Osteoblast (primary cell): ENCODE measurements around the gene AIP. TPM values are rescaled to one million over a fixed set of nuclear protein-coding genes. Genes with fewer than 3 reads are reported as not detected.

Source experiments
- DNase-seq: peaks from one replicate; pipeline ENCODE4 v3.0.0; 2011; ENCODE audit warnings: low spot score, mixed read lengths; ENCODE audit not compliant: insufficient read length; ENCODE audit errors: missing footprints
- H2AFZ ChIP-seq: 2 replicates; pipeline ENCODE4 v1.6.0; 2011; ENCODE audit warnings: mild to moderate bottlenecking, low read length
- H3K27ac ChIP-seq: 2 replicates; pipeline ENCODE4 v1.5.1; 2011; ENCODE audit warnings: mild to moderate bottlenecking, low read depth, low read length, moderate library complexity
- H3K27me3 ChIP-seq: 2 replicates; pipeline ENCODE4 v1.6.0; 2012; ENCODE audit warnings: mild to moderate bottlenecking, control low read depth, inconsistent platforms, low read length, moderate library complexity; ENCODE audit not compliant: insufficient read depth
- H3K36me3 ChIP-seq: 2 replicates; pipeline ENCODE4 v1.5.1; 2011; ENCODE audit warnings: mild to moderate bottlenecking, low read length, control low read depth, moderate library complexity; ENCODE audit not compliant: insufficient read depth
- H3K4me1 ChIP-seq: 2 replicates; pipeline ENCODE4 v1.5.1; 2011; ENCODE audit warnings: mild to moderate bottlenecking, low read length, control low read depth, moderate library complexity; ENCODE audit not compliant: insufficient read depth
- H3K4me2 ChIP-seq: 2 replicates; pipeline ENCODE4 v1.6.0; 2011; ENCODE audit warnings: mild to moderate bottlenecking, low read length; ENCODE audit not compliant: insufficient read depth
- H3K4me3 ChIP-seq: fragments of 200-600 bp; sonication (generic); 3 replicates; pipeline ENCODE4 v1.5.1; 2012; ENCODE audit warnings: mild to moderate bottlenecking, low read length, inconsistent platforms; ENCODE audit not compliant: insufficient read depth
- H3K79me2 ChIP-seq: 2 replicates; pipeline ENCODE4 v1.6.0; 2012; ENCODE audit warnings: mild to moderate bottlenecking, low read length, control low read depth, inconsistent platforms; ENCODE audit not compliant: insufficient read depth
- H3K9me3 ChIP-seq: 2 replicates; pipeline ENCODE4 v1.5.1; 2011; ENCODE audit warnings: low read depth, low read length, control low read depth
- H4K20me1 ChIP-seq: 2 replicates; pipeline ENCODE4 v1.6.0; 2012; ENCODE audit warnings: mild to moderate bottlenecking, low read length, control low read depth; ENCODE audit not compliant: insufficient read depth
- total RNA-seq: library from RNA; depleted of rRNA; stranded (reverse); fragments of >200 nt; gene quantifications from 2 replicates; pipeline ENCODE4 v1.2.3, GENCODE V29; 2012
- TF ChIP-seq, protein P1 (sequence below): IDR thresholded peaks from 2 replicates; pipeline ENCODE4 v1.5.1; 2011; ENCODE audit warnings: mild to moderate bottlenecking, low read depth, low read length, moderate library complexity; ENCODE audit errors: extremely low read depth

Gene AIP
- total RNA-seq, 1 donor: 71.3 TPM

DNA sequence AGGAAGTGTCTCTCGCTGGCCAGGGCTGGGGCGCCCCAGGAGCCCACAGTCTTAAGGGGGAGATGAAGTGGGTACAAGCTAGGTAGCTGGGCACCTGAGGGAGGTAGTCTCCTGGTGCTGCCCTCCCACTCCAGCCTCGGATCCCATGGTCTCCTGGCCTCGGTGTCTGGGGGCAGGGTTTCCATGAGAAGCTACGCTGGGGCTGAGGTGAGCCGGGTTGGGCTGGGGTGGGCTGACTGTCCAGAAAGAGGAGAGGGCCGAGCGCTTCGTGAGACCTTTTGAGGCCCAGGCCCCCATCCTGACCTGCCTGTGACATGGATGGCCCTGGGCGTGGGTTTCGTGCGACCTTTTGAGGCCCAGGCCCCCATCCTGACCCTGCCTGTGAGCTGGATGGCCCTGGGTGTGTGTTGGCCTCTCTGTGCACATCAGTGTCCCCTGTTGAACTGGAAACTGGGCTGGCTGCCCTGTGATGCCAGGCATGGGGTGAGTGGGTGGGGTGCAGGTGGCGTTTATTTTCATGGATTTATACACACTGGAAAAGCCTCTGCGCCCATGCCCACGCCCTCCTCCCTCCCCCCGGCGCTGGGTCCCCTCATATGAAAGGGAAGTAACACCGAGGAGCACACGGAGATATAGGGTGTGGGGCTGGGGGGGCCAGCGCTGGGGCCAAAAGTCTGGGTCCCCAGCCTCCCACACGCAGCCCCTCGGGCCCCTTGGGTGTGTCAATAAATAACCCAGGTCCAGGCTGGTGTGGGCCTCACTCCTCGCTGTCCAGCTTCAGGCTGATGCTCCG is 8.6 kb downstream of the AIP start:
- no peak overlapping the region for H2AFZ ChIP-seq
- H3K36me3 ChIP-seq: peaks cover 11% of the 10 kb centered on the region
- H3K27ac ChIP-seq: no peak overlapping the region
- TF ChIP-seq, protein P1, sequence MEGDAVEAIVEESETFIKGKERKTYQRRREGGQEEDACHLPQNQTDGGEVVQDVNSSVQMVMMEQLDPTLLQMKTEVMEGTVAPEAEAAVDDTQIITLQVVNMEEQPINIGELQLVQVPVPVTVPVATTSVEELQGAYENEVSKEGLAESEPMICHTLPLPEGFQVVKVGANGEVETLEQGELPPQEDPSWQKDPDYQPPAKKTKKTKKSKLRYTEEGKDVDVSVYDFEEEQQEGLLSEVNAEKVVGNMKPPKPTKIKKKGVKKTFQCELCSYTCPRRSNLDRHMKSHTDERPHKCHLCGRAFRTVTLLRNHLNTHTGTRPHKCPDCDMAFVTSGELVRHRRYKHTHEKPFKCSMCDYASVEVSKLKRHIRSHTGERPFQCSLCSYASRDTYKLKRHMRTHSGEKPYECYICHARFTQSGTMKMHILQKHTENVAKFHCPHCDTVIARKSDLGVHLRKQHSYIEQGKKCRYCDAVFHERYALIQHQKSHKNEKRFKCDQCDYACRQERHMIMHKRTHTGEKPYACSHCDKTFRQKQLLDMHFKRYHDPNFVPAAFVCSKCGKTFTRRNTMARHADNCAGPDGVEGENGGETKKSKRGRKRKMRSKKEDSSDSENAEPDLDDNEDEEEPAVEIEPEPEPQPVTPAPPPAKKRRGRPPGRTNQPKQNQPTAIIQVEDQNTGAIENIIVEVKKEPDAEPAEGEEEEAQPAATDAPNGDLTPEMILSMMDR: no peak
- no peak overlapping the region for H3K4me2 ChIP-seq
- no peaks in the 10 kb centered on the region for H3K9me3 ChIP-seq
- peak; percentile 82 for DNase-seq
- peaks cover 5% of the 10 kb centered on the region for H4K20me1 ChIP-seq
- H3K4me3 ChIP-seq: no peak overlapping the region
- H3K4me1 ChIP-seq: no peaks in the 10 kb centered on the region
- H3K27me3 ChIP-seq: no peaks in the 10 kb centered on the region
- H3K79me2 ChIP-seq: peaks cover 5% of the 10 kb centered on the region

DNA sequence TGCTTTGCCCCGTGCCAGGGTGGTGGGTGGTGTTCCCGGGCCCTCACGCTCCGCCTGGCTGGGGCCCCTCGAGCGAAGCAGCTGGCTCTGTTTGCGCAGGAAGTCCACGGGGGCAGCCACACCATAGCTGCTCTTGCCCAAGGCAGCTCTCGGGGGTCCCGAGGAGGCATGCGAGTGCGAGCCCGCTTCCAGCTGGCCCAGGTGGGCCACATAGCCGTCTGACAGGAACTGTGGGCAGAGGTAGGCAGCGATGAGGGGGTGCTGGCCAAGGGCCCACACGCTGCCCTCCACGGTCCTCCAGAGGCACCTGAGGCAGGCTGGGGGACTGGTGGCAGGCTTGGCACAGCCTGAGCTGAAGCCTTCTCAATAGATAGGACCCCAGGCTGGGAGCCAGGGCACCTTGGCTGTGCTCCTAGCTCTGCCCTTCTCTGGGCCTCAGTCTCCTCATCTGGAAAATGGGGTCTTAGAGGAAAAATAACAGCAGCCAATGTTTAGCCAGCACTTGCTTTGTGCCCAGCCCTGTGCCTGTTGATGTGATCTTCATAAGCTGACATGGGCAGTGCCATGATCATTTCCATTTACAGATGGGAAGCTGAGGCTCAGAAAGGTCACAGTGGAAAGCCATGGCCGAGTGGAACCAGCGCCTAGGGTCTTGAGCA is 9.4 kb downstream of the AIP start:
- peak; percentile 79 for DNase-seq
- H3K4me3 ChIP-seq: no peak overlapping the region
- peaks cover 11% of the 10 kb centered on the region for H3K36me3 ChIP-seq
- no peaks in the 10 kb centered on the region for H3K27me3 ChIP-seq
- H4K20me1 ChIP-seq: peaks cover 5% of the 10 kb centered on the region
- H3K4me2 ChIP-seq: no peak overlapping the region
- TF ChIP-seq, protein P1: no peak
- no peak overlapping the region for H2AFZ ChIP-seq
- no peak overlapping the region for H3K27ac ChIP-seq
- no peaks in the 10 kb centered on the region for H3K79me2 ChIP-seq
- no peaks in the 10 kb centered on the region for H3K4me1 ChIP-seq
- no peaks in the 10 kb centered on the region for H3K9me3 ChIP-seq

DNA sequence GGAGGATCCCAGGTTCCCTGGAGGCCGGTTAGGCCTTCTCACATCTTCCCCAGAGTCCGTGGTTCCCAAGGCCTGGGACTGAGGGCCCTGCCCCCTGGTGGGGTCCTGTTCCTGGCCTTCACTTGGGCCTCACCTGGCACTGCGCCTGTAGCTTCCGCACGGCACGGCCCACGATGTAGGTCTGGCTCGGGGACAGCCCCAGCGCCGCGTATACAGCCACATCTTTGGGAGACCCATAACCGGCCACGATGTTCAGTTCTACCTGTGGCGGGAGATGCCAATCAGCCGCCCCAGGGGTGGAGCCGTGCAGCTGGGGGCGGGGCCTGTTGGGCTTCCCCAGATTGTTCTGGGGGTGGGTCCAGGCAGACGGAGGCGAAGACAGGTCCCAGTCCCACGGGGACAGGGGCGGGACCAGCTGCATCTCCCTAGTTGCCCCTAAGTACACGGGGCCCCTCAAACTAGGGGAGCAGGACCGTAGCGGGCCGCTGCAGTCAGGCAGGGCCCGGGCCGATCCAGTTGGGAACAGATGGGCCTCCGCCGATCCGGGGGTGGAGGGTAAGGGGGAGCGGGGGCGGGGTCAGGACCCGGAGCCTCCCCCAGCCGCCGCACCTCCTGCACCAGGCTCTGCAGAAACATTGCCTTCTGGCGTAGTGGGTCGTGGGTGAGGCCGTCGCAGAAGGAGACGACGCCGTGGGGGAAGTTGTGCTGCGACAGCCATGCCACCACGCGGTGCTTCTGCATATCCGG is 10.1 kb downstream of the AIP start:
- DNase-seq: peak; percentile 81

More for the DNA sequence above, 10.1 kb downstream of the AIP start:
- peaks cover 2% of the 10 kb centered on the region for H4K20me1 ChIP-seq
- H3K4me2 ChIP-seq: no peak overlapping the region
- no peak overlapping the region for H2AFZ ChIP-seq
- TF ChIP-seq, protein P1: no peak
- no peak overlapping the region for H3K27ac ChIP-seq
- H3K36me3 ChIP-seq: peaks cover 11% of the 10 kb centered on the region
- no peaks in the 10 kb centered on the region for H3K9me3 ChIP-seq
- H3K79me2 ChIP-seq: no peaks in the 10 kb centered on the region
- no peaks in the 10 kb centered on the region for H3K4me1 ChIP-seq
- H3K27me3 ChIP-seq: no peaks in the 10 kb centered on the region
- no peak overlapping the region for H3K4me3 ChIP-seq
